Measurements from ENCODE around the gene LRRN4CL. TPM values are rescaled to one million over a fixed set of nuclear protein-coding genes. Genes with fewer than 3 reads are reported as not detected.

Gene LRRN4CL
- total and polyA plus RNA-seq, 5 donors, result 1.4 to 3.3 (median 2.9) TPM

- intact Hi-C loops (cut with DNase I), result no loop called here
- ATAC-seq, result no peak
- 34% methylated on average over 8 of the region's 8 CpGs for WGBS
- no peaks in the 10 kb centered on the region for H3K4me1 ChIP-seq (ENCODE audit: control insufficient read depth, insufficient read depth, low read length)
- peak overlapping the region; percentile 12 for H3K4me3 ChIP-seq (ENCODE audit: low read length)
- no peak overlapping the region for H3K27ac ChIP-seq (ENCODE audit: low read length)
- DNase-seq, result no peak
- no peaks in the 10 kb centered on the region for H3K27me3 ChIP-seq (ENCODE audit: control insufficient read depth, insufficient read depth)
- H3K9me3 ChIP-seq (ENCODE audit: control insufficient read depth, low read length), result no peaks in the 10 kb centered on the region
These were observed 34.8 kb upstream of the LRRN4CL start for GRCh38 chr11:62724171-62724570.

GRCh38 chr11:62721994-62722393 is 32.7 kb upstream of the LRRN4CL start:
- 58% methylated on average over 7 of the region's 7 CpGs for WGBS
- intact Hi-C loops (cut with DNase I), result no loop called here
- Histone ChIP-seq H3K4me3 (ENCODE audit: low read length) (no peak overlapping the region), H3K9me3 (ENCODE audit: control insufficient read depth, low read length) (no peaks in the 10 kb centered on the region), H3K4me1 (ENCODE audit: control insufficient read depth, insufficient read depth, low read length) (no peaks in the 10 kb centered on the region), H3K27ac (ENCODE audit: low read length) (no peak overlapping the region), H3K27me3 (ENCODE audit: control insufficient read depth, insufficient read depth) (no peaks in the 10 kb centered on the region)
- DNase-seq, result no peak
- ATAC-seq, result no peak

GRCh38 chr11:62719302-62719978 is 30.1 kb upstream of the LRRN4CL start:
- H3K9me3 ChIP-seq (ENCODE audit: control insufficient read depth, low read length), result no peaks in the 10 kb centered on the region
- no peaks in the 10 kb centered on the region for H3K27me3 ChIP-seq (ENCODE audit: control insufficient read depth, insufficient read depth)
- H3K4me3 ChIP-seq (ENCODE audit: low read length), result no peak overlapping the region
- no peak for ATAC-seq
- no peak overlapping the region for H3K27ac ChIP-seq (ENCODE audit: low read length)
- H3K4me1 ChIP-seq (ENCODE audit: control insufficient read depth, insufficient read depth, low read length), result no peaks in the 10 kb centered on the region
- intact Hi-C loops (cut with DNase I), result no loop called here
- 78% methylated on average over 2 of the region's 2 CpGs for WGBS
- DNase-seq, result no peak

- 87% methylated on average over 11 of the region's 11 CpGs for WGBS
- peaks cover 4% of the 10 kb centered on the region for H3K4me1 ChIP-seq (ENCODE audit: control insufficient read depth, insufficient read depth, low read length)
- no peak overlapping the region for H3K27ac ChIP-seq (ENCODE audit: low read length)
- ATAC-seq (no peak), DNase-seq (no peak)
- H3K27me3 ChIP-seq (ENCODE audit: control insufficient read depth, insufficient read depth), result no peaks in the 10 kb centered on the region
- no peaks in the 10 kb centered on the region for H3K9me3 ChIP-seq (ENCODE audit: control insufficient read depth, low read length)
- intact Hi-C loops (cut with DNase I), result no loop called here
- H3K4me3 ChIP-seq (ENCODE audit: low read length), result no peak overlapping the region
These were observed 27.5 kb upstream of the LRRN4CL start for GRCh38 chr11:62716816-62717215.

GRCh38 chr11:62716206-62716605 is 26.9 kb upstream of the LRRN4CL start:
- no peak for ATAC-seq
- Histone ChIP-seq H3K9me3 (ENCODE audit: control insufficient read depth, low read length) (no peaks in the 10 kb centered on the region), H3K4me1 (ENCODE audit: control insufficient read depth, insufficient read depth, low read length) (peaks cover 4% of the 10 kb centered on the region), H3K4me3 (ENCODE audit: low read length) (no peak overlapping the region), H3K27ac (ENCODE audit: low read length) (no peak overlapping the region), H3K27me3 (ENCODE audit: control insufficient read depth, insufficient read depth) (no peaks in the 10 kb centered on the region)
- no peak for DNase-seq
- WGBS, result 87% methylated on average over 5 of the region's 5 CpGs
- intact Hi-C loops (cut with DNase I), result no loop called here

GRCh38 chr11:62715150-62716130 is 26.1 kb upstream of the LRRN4CL start:
- ATAC-seq (no peak), DNase-seq (no peak)
- intact Hi-C loops (cut with DNase I), result no loop called here
- no peaks in the 10 kb centered on the region for H3K27me3 ChIP-seq (ENCODE audit: control insufficient read depth, insufficient read depth)
- H3K4me3 ChIP-seq (ENCODE audit: low read length), result no peak overlapping the region
- H3K27ac ChIP-seq (ENCODE audit: low read length), result no peak overlapping the region
- 89% methylated on average over 24 of the region's 24 CpGs for WGBS
- no peaks in the 10 kb centered on the region for H3K9me3 ChIP-seq (ENCODE audit: control insufficient read depth, low read length)
- H3K4me1 ChIP-seq (ENCODE audit: control insufficient read depth, insufficient read depth, low read length), result peaks cover 4% of the 10 kb centered on the region

GRCh38 chr11:62713343-62713742 is 24.0 kb upstream of the LRRN4CL start:
- intact Hi-C loops (cut with DNase I), result no loop called here
- Histone ChIP-seq H3K4me3 (ENCODE audit: low read length) (no peak overlapping the region), H3K27me3 (ENCODE audit: control insufficient read depth, insufficient read depth) (no peaks in the 10 kb centered on the region), H3K27ac (ENCODE audit: low read length) (peak overlapping the region; percentile 80), H3K4me1 (ENCODE audit: control insufficient read depth, insufficient read depth, low read length) (peaks cover 13% of the 10 kb centered on the region), H3K9me3 (ENCODE audit: control insufficient read depth, low read length) (no peaks in the 10 kb centered on the region)
- DNase-seq (no peak), ATAC-seq (no peak)
- WGBS, result 66% methylated on average over 2 of the region's 2 CpGs

GRCh38 chr11:62712861-62713260 is 23.5 kb upstream of the LRRN4CL start:
- H3K27ac ChIP-seq (ENCODE audit: low read length), result no peak overlapping the region
- H3K27me3 ChIP-seq (ENCODE audit: control insufficient read depth, insufficient read depth), result no peaks in the 10 kb centered on the region
- peaks cover 13% of the 10 kb centered on the region for H3K4me1 ChIP-seq (ENCODE audit: control insufficient read depth, insufficient read depth, low read length)
- no peak overlapping the region for H3K4me3 ChIP-seq (ENCODE audit: low read length)
- DNase-seq (no peak), ATAC-seq (no peak)
- intact Hi-C loops (cut with DNase I), result no loop called here
- H3K9me3 ChIP-seq (ENCODE audit: control insufficient read depth, low read length), result no peaks in the 10 kb centered on the region
- 58% methylated on average over 3 of the region's 3 CpGs for whole genome bisulfite sequencing

- no peak overlapping the region for H3K27ac ChIP-seq (ENCODE audit: low read length)
- no peak for ATAC-seq
- 83% methylated on average over 6 of the region's 6 CpGs for WGBS
- no peak for DNase-seq
- H3K9me3 ChIP-seq (ENCODE audit: control insufficient read depth, low read length), result no peaks in the 10 kb centered on the region
- H3K4me1 ChIP-seq (ENCODE audit: control insufficient read depth, insufficient read depth, low read length), result peaks cover 13% of the 10 kb centered on the region
- H3K4me3 ChIP-seq (ENCODE audit: low read length), result no peak overlapping the region
- intact Hi-C loops (cut with DNase I), result no loop called here
- no peaks in the 10 kb centered on the region for H3K27me3 ChIP-seq (ENCODE audit: control insufficient read depth, insufficient read depth)
These were observed 23.0 kb upstream of the LRRN4CL start for GRCh38 chr11:62712276-62712812.

GRCh38 chr11:62710001-62710345 is 20.6 kb upstream of the LRRN4CL start:
- intact Hi-C loops (cut with DNase I), result no loop called here
- DNase-seq, result peak in 1 of 3 donors; percentile 63
- Histone ChIP-seq H3K4me3 (ENCODE audit: low read length) (peak overlapping the region; percentile 65), H3K4me1 (ENCODE audit: control insufficient read depth, insufficient read depth, low read length) (peaks cover 19% of the 10 kb centered on the region), H3K9me3 (ENCODE audit: control insufficient read depth, low read length) (no peaks in the 10 kb centered on the region), H3K27me3 (ENCODE audit: control insufficient read depth, insufficient read depth) (no peaks in the 10 kb centered on the region), H3K27ac (ENCODE audit: low read length) (peak overlapping the region; percentile 98)
- 60% methylated on average over 7 of the region's 7 CpGs for WGBS
- ATAC-seq, result peak in 1 of 2 donors; percentile 0

Measured in right cardiac atrium (tissue), 5 donors.